ENCODE data around the gene MS4A4A. TPM values are rescaled to one million over a fixed set of nuclear protein-coding genes. Genes with fewer than 3 reads are reported as not detected.
"Not testable (repeated sequence)": the region's sequence is repeated elsewhere in the genome, so short reads cannot be mapped to it uniquely, and the experiment has no call there.

The MS4A4A gene
- total and polyA plus RNA-seq, 10 of the 15 experiments (the other 5 are each of a cell fraction or from before 2014, with no cell fraction given) = 0.10 to 2.4 (median 0.68) TPM

DNA sequence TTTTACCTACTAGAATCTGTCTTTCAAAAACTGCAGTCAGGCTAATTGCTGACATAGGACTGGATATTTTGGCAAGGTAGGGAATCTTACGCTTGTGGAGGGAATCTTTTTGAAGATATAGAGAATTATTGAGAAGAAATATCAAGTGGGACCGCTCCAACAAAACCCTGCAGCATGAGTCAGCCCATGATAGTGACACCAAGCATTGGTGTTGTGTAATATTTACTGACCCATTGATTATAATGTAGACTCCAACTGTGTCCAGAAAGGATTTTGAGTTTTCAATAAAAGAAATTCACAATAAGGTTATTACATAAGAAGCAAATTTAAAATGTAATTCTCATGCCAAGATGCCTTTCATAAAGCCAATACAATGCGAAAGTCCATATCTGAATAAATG, 20.7 kb downstream of the MS4A4A start:
- intact Hi-C loops (cut with micrococcal nuclease; ENCODE audit: unreplicated experiment) (no loop called here), in situ Hi-C loops (cut with MboI) (no loop called here)
- RAD21 ChIA-PET (ENCODE audit: unreplicated experiment) = no interaction called here
- H3K79me2 ChIP-seq (ENCODE audit: control insufficient read depth, insufficient read depth, low read length) = no peaks in the 10 kb centered on the region
- TF ChIP-seq ZSCAN29 (IDR thresholded peaks at IDR 0.05) (no peak), EZH2 (IDR thresholded peaks at IDR 0.05; ENCODE audit: borderline replicate concordance, control insufficient read depth, low read depth, low read length) (no peak), ZNF622 (IDR thresholded peaks at IDR 0.05) (no peak), CHD2 (IDR thresholded peaks at IDR 0.05; ENCODE audit: borderline replicate concordance, low read depth, low read length) (no peak)
- H3K27ac ChIP-seq (ENCODE audit: control insufficient read depth, insufficient read depth) = no peak overlapping the region
- no peaks in the 10 kb centered on the region for H3K4me1 ChIP-seq (ENCODE audit: control insufficient read depth, insufficient read depth, low read length)
- H3K27me3 ChIP-seq (replicated peaks in 1 of 2; ENCODE audit: control insufficient read depth in 2 of 2, insufficient read depth in 2 of 2, low read length in 1 of 2) = no peaks in the 10 kb centered on the region
- no TSS peak for BruUV-seq (replicated peaks)
- no peaks in the 10 kb centered on the region for H3K36me3 ChIP-seq (ENCODE audit: control insufficient read depth in 2 of 2, insufficient read depth in 2 of 2, low read length in 1 of 2)
- H3K4me3 ChIP-seq = no peak overlapping the region
- no peak overlapping the region for H2AFZ ChIP-seq (ENCODE audit: control insufficient read depth, low read depth, low read length)
- H3K9ac ChIP-seq (ENCODE audit: control insufficient read depth, insufficient read depth, low read length) = no peak overlapping the region
- CTCF ChIA-PET = no interaction called here
- no peak overlapping the region for H3K4me2 ChIP-seq (ENCODE audit: control insufficient read depth, insufficient read depth)
- no peaks in the 10 kb centered on the region for H4K20me1 ChIP-seq (ENCODE audit: control insufficient read depth, insufficient read depth)
- DNase-seq (ENCODE audit: low read depth, low spot score) (no peak), FAIRE-seq (no peak), ATAC-seq (no peak)
- SMC1A ChIA-PET (ENCODE audit: uncharacterized antibody, unreplicated experiment) = no interaction called here
- H3K9me3 ChIP-seq (replicated peaks; ENCODE audit: control insufficient read depth, insufficient read depth, low read length) = no peaks in the 10 kb centered on the region
- POLR2A ChIA-PET = no interaction called here
- 44% methylated on average over 3 of the region's 3 CpGs for WGBS (ENCODE audit: insufficient coverage, insufficient replicate concordance, low lambda C conversion rate, missing lambda C conversion rate)

DNA sequence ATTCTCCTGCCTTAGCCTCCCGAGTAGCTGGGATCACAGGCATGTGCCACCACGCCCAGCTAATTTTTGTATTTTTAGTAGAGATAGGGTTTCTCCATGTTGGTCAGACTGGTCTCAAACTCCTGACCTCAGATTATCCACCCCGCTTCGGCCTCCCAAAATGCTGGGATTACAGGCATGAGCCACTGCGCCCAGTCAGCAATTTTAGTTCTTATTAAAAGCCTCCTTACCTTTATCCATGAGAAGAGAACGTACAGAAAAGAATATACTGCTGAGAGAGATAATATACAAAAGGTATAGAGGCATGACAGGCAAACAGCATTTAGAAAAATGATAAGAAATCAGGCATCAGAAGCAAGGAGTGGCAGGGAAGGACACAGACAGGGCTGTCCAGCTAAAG, 21.4 kb downstream of the MS4A4A start:
- FAIRE-seq; BruUV-seq (replicated peaks); H4K20me1 ChIP-seq (ENCODE audit: control insufficient read depth, insufficient read depth); H3K9ac ChIP-seq (ENCODE audit: control insufficient read depth, insufficient read depth, low read length); H3K27me3 ChIP-seq (replicated peaks in 1 of 2; ENCODE audit: control insufficient read depth in 2 of 2, insufficient read depth in 2 of 2, low read length in 1 of 2); H3K27ac ChIP-seq (ENCODE audit: control insufficient read depth, insufficient read depth); intact Hi-C loops (cut with micrococcal nuclease; ENCODE audit: unreplicated experiment); H3K4me1 ChIP-seq (ENCODE audit: control insufficient read depth, insufficient read depth, low read length); ATAC-seq; H3K4me2 ChIP-seq (ENCODE audit: control insufficient read depth, insufficient read depth); H3K79me2 ChIP-seq (ENCODE audit: control insufficient read depth, insufficient read depth, low read length); RAD21 ChIA-PET (ENCODE audit: unreplicated experiment); H2AFZ ChIP-seq (ENCODE audit: control insufficient read depth, low read depth, low read length); H3K9me3 ChIP-seq (replicated peaks; ENCODE audit: control insufficient read depth, insufficient read depth, low read length); H3K4me3 ChIP-seq; POLR2A ChIA-PET; H3K36me3 ChIP-seq (ENCODE audit: control insufficient read depth in 2 of 2, insufficient read depth in 2 of 2, low read length in 1 of 2); in situ Hi-C loops (cut with MboI); DNase-seq (ENCODE audit: low read depth, low spot score): not testable (repeated sequence)
- CTCF ChIA-PET = interaction anchor here (2.1 to 2.7 kb wide), 3 partner anchors 13 to 43 kb away, joined by 5 to 16 read pairs (median 5); no protein-coding TSS in a partner anchor
- WGBS (ENCODE audit: insufficient coverage, insufficient replicate concordance, low lambda C conversion rate, missing lambda C conversion rate) = 67% methylated on average over 6 of the region's 6 CpGs
- SMC1A ChIA-PET (ENCODE audit: uncharacterized antibody, unreplicated experiment) = interaction anchor here (1.0 kb wide), 1 partner anchor 14 kb away, joined by 4 read pairs; no protein-coding TSS in a partner anchor

All from GM12878 (cell line).